Osteoblast (primary cell): ENCODE data around the gene LCN15. TPM values are rescaled to one million over a fixed set of nuclear protein-coding genes. Genes with fewer than 3 reads are reported as not detected.

ENCODE experiments used
- DNase-seq: peaks from one replicate; pipeline ENCODE4 v3.0.0; 2011; ENCODE audit warnings: low spot score, mixed read lengths; ENCODE audit not compliant: insufficient read length; ENCODE audit errors: missing footprints
- H2AFZ ChIP-seq: 2 replicates; pipeline ENCODE4 v1.6.0; 2011; ENCODE audit warnings: mild to moderate bottlenecking, low read length
- H3K27ac ChIP-seq: 2 replicates; pipeline ENCODE4 v1.5.1; 2011; ENCODE audit warnings: mild to moderate bottlenecking, low read depth, low read length, moderate library complexity
- H3K27me3 ChIP-seq: 2 replicates; pipeline ENCODE4 v1.6.0; 2012; ENCODE audit warnings: mild to moderate bottlenecking, control low read depth, inconsistent platforms, low read length, moderate library complexity; ENCODE audit not compliant: insufficient read depth
- H3K36me3 ChIP-seq: 2 replicates; pipeline ENCODE4 v1.5.1; 2011; ENCODE audit warnings: mild to moderate bottlenecking, low read length, control low read depth, moderate library complexity; ENCODE audit not compliant: insufficient read depth
- H3K4me1 ChIP-seq: 2 replicates; pipeline ENCODE4 v1.5.1; 2011; ENCODE audit warnings: mild to moderate bottlenecking, low read length, control low read depth, moderate library complexity; ENCODE audit not compliant: insufficient read depth
- H3K4me2 ChIP-seq: 2 replicates; pipeline ENCODE4 v1.6.0; 2011; ENCODE audit warnings: mild to moderate bottlenecking, low read length; ENCODE audit not compliant: insufficient read depth
- H3K4me3 ChIP-seq: fragments of 200-600 bp; sonication (generic); 3 replicates; pipeline ENCODE4 v1.5.1; 2012; ENCODE audit warnings: mild to moderate bottlenecking, low read length, inconsistent platforms; ENCODE audit not compliant: insufficient read depth
- H3K79me2 ChIP-seq: 2 replicates; pipeline ENCODE4 v1.6.0; 2012; ENCODE audit warnings: mild to moderate bottlenecking, low read length, control low read depth, inconsistent platforms; ENCODE audit not compliant: insufficient read depth
- H3K9me3 ChIP-seq: 2 replicates; pipeline ENCODE4 v1.5.1; 2011; ENCODE audit warnings: low read depth, low read length, control low read depth
- H4K20me1 ChIP-seq: 2 replicates; pipeline ENCODE4 v1.6.0; 2012; ENCODE audit warnings: mild to moderate bottlenecking, low read length, control low read depth; ENCODE audit not compliant: insufficient read depth
- total RNA-seq: library from RNA; depleted of rRNA; stranded (reverse); fragments of >200 nt; gene quantifications from 2 replicates; pipeline ENCODE4 v1.2.3, GENCODE V29; 2012
- TF ChIP-seq, protein P1 (sequence below): IDR thresholded peaks from 2 replicates; pipeline ENCODE4 v1.5.1; 2011; ENCODE audit warnings: mild to moderate bottlenecking, low read depth, low read length, moderate library complexity; ENCODE audit errors: extremely low read depth

The LCN15 gene
- total RNA-seq, 1 donor, result not detected

DNA sequence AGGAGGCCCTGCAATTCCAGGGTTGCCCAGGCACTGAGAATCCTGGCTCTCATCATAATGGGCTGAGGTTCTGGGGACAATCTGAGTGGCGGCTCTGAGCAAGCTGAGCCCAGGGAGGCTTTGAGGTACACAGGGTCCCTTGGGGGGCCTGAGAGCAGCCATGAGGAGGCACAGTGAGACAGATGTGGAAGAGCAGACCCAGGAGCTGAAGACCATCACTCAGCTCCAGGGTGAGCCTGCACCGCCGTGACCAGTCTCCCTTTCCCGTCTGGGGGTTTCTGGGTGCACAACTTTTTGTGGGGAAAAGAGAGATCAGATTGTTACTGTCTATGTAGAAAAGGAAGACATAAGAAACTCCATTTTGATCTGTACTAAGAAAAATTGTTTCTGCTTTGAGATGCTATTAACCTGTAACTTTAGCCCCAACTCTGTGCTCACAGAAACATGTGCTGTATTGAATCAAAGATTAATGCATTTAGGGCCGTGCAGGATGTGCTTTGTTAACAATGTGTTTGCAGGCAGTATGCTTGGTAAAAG lies 32.0 kb upstream of the LCN15 start, which contains the start of gene CCDC183:
Gene CCDC183, plus strand, starts transcription at position 101 of the 537 bp plus-strand sequence. Its CDS starts 60 bp downstream, at position 161.
- no peak within 1 kb of the TSS for H3K27ac ChIP-seq
- peaks cover 9% of the 10 kb centered on the region for H3K79me2 ChIP-seq
- H3K36me3 ChIP-seq, result peaks cover 6% of the 10 kb centered on the region
- no peaks in the 10 kb centered on the region for H3K9me3 ChIP-seq
- no peak within 1 kb of the TSS for H3K4me2 ChIP-seq
- H4K20me1 ChIP-seq, result peaks cover 18% of the 10 kb centered on the region
- peaks cover 49% of the 10 kb centered on the region for H3K27me3 ChIP-seq
- no peak within 1 kb of the TSS for H3K4me3 ChIP-seq
- H2AFZ ChIP-seq, result no peak within 1 kb of the TSS
- no peak for DNase-seq
- TF ChIP-seq, protein P1, sequence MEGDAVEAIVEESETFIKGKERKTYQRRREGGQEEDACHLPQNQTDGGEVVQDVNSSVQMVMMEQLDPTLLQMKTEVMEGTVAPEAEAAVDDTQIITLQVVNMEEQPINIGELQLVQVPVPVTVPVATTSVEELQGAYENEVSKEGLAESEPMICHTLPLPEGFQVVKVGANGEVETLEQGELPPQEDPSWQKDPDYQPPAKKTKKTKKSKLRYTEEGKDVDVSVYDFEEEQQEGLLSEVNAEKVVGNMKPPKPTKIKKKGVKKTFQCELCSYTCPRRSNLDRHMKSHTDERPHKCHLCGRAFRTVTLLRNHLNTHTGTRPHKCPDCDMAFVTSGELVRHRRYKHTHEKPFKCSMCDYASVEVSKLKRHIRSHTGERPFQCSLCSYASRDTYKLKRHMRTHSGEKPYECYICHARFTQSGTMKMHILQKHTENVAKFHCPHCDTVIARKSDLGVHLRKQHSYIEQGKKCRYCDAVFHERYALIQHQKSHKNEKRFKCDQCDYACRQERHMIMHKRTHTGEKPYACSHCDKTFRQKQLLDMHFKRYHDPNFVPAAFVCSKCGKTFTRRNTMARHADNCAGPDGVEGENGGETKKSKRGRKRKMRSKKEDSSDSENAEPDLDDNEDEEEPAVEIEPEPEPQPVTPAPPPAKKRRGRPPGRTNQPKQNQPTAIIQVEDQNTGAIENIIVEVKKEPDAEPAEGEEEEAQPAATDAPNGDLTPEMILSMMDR, result no peak
- H3K4me1 ChIP-seq, result peaks cover 11% of the 10 kb centered on the region

DNA sequence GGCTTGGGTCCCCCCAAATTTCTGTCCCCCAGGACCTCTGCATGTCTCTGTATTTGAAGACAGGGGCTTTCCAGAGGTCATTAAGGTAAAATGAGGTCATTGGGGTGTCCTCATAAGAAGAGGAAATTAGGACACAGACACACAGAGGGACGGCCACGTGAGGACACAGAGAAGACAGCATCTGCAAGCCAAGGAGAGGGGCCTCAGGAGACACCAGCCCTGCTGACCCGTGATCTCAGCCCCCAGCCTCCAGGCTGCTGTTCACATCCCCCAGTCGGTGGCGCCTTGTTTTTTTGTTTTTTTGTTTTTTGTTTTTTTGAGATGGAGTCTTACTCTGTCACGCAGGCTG lies 30.7 kb upstream of the LCN15 start:
- H3K9me3 ChIP-seq, result no peaks in the 10 kb centered on the region
- no peak overlapping the region for H3K4me3 ChIP-seq
- no peak for DNase-seq
- no peak overlapping the region for H3K4me2 ChIP-seq
- no peak overlapping the region for H2AFZ ChIP-seq
- peaks cover 6% of the 10 kb centered on the region for H3K36me3 ChIP-seq
- H4K20me1 ChIP-seq, result peaks cover 18% of the 10 kb centered on the region
- TF ChIP-seq, protein P1, result no peak
- peaks cover 37% of the 10 kb centered on the region for H3K27me3 ChIP-seq
- H3K79me2 ChIP-seq, result peaks cover 11% of the 10 kb centered on the region
- H3K4me1 ChIP-seq, result peaks cover 15% of the 10 kb centered on the region
- no peak overlapping the region for H3K27ac ChIP-seq

DNA sequence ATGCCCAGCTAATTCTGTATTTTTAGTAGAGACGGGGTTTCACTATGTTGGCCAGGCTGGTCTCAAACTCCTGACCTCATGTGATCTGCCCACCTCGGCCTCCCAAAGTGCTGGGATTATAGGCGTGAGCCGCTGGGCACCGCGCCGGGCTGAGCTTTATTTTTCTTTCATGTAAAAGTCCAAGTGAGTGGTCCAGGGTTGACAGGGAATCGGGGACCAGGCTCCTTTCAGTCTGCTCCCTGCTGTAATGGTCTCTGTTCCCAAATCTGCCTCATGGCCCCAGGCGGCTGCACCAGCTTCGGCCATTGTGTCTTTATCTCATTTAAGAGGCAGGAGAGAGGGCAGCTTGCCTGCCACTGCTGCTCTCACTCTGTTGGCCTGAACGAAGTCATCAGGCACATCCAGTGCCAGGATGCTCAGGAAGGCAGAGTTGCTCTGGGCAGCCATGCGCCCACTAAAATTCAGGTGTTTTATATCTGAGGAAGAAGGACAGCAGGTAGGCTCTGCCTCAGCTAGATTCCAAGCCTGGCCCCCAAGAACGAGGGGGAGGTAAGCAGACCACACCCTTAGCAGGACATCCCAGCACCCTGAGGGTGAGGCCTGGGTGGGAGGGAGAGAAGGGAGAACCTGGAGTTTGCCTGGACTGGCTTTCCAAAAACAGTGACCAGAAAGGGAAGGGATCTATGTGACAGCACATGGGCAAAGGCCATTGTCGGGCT lies 30.1 kb upstream of the LCN15 start:
- Histone ChIP-seq H3K36me3 (peaks cover 6% of the 10 kb centered on the region), H3K9me3 (no peaks in the 10 kb centered on the region), H3K4me1 (peaks cover 15% of the 10 kb centered on the region), H3K79me2 (peaks cover 11% of the 10 kb centered on the region), H4K20me1 (peaks cover 18% of the 10 kb centered on the region), H3K27ac (no peak overlapping the region), H3K4me2 (no peak overlapping the region), H3K4me3 (no peak overlapping the region), H3K27me3 (peaks cover 32% of the 10 kb centered on the region), H2AFZ (no peak overlapping the region)
- TF ChIP-seq, protein P1, result no peak
- peak; percentile 59 for DNase-seq
